Measurements from ENCODE around the gene IPO4.

The IPO4 gene

DNA sequence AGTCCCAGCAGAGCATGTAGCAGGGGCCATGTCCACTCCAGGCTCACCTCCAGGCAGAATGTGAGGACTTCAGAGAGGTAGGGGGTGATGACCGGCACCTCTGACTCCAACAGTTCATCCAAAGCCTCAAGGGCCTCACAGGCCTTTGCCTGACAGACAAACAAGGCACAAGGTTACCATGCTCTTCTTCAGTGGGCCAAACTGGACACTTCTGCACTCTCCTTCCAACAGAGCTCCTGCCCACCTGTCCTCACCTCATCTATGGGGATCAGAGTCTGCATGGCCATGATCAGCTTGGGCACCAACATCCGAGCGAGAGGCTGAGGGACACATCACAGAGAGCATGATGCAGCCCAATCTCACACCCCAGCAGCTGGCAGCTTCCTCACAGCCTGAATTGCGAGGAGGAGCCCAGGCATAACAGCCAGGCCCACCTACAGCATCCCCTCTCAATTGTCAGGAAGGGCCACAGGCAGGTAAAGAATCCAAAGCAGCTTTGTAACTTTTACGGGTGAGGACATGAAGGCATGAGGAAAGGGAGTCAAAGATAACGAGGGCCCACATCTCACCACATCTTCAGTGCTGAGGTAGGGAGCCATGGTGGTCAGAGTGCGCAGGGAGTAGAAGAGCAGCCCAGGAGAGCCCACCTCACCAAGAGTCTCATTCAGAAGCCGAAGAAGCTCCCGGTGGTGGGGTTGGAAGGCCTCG is 1.6 kb downstream of the IPO4 start:
- no peak overlapping the region for H3K27ac ChIP-seq
- TF ChIP-seq, protein P1, sequence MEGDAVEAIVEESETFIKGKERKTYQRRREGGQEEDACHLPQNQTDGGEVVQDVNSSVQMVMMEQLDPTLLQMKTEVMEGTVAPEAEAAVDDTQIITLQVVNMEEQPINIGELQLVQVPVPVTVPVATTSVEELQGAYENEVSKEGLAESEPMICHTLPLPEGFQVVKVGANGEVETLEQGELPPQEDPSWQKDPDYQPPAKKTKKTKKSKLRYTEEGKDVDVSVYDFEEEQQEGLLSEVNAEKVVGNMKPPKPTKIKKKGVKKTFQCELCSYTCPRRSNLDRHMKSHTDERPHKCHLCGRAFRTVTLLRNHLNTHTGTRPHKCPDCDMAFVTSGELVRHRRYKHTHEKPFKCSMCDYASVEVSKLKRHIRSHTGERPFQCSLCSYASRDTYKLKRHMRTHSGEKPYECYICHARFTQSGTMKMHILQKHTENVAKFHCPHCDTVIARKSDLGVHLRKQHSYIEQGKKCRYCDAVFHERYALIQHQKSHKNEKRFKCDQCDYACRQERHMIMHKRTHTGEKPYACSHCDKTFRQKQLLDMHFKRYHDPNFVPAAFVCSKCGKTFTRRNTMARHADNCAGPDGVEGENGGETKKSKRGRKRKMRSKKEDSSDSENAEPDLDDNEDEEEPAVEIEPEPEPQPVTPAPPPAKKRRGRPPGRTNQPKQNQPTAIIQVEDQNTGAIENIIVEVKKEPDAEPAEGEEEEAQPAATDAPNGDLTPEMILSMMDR (IDR thresholded peaks at IDR 0.05), result no peak
- no peak for TF ChIP-seq ZFX (IDR thresholded peaks at IDR 0.05; ENCODE audit: borderline replicate concordance)

DNA sequence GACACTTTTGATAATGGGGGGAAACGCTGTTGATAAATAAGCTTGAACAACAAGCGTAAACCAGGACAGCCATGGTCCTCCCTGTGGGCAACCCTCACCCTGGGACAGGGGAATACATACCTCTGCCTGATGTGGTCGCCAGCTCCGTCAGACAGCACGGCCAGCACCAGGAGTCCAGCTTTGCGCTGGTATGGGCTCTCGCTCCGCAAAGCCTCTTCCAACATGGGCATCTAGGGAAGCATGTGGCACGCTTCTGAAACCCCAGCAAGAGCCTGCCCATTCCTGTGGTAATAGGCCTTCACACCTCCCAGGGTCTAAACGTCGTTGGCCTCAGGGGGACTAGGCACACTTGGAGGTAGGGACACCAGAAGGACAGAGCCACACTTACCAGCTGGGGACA is 2.9 kb downstream of the IPO4 start:
- TF ChIP-seq, protein P1 (IDR thresholded peaks at IDR 0.05), result no peak
- no peak for TF ChIP-seq ZFX (IDR thresholded peaks at IDR 0.05; ENCODE audit: borderline replicate concordance)
- H3K27ac ChIP-seq, result no peak overlapping the region

DNA sequence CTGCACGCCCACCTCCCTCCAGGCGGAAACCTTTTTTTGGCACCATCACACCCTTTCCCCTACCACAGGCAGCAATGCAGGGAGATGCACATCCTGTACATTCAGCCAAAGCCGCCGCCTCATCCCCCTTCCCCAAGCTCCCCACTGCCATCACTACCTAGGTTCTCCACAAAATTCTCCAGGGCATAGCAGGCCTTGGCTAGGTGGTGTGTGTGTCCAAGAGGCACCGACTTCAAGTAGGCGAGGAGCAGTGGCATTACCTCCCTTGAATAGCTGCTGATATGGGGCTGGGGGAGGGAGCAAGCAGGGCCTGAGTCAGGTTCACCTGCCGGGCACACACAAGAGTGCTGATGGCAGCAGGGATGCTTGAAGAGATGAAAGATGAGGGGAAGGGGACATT is 3.6 kb downstream of the IPO4 start:
- H3K27ac ChIP-seq, result no peak overlapping the region
- TF ChIP-seq ZFX (IDR thresholded peaks at IDR 0.05; ENCODE audit: borderline replicate concordance), result no peak

DNA sequence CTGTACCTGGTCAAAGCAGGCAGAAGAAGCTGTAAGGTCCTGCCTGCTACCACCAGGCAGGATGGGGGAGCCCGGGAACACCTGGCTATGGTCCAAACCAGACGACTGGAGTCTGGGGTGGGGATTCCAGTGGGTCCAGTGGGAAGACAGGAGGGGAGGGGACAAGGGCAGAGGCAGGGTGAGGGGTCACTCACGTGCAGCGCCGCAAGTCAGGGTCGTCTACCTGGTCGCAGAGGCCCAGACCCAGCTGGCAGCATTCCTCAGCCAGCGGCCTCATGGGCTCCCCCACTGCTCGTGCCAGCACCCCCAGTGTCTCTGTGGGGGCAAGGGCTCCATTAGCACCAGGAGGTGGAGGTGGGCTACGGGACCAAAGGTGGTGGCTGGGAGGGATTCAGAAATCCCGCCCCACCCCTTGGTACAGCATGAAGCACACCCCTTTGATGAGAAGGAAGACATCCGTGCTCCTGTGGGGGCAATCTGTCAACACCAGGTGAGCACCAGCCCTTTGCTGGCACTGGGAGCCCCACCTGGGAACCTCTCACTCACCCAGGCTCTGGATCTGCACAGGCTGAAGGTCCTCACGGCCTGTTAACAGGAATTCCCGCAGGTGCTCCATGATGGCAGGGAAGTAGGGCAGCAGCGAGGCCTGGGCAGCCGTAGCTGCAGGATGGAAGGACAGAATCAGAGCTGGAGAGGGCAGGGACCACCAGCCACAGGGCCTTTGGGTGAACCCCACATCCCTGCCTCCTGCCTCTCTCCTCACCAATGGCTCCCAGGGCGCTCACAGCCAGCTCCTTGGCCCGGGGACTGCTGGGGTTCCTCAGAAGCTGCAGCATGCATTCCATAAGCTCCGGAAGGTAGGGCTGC is 4.3 kb downstream of the IPO4 start:
- H3K27ac ChIP-seq, result no peak overlapping the region
- TF ChIP-seq, protein P1 (IDR thresholded peaks at IDR 0.05), result no peak
- no peak for TF ChIP-seq ZFX (IDR thresholded peaks at IDR 0.05; ENCODE audit: borderline replicate concordance)

DNA sequence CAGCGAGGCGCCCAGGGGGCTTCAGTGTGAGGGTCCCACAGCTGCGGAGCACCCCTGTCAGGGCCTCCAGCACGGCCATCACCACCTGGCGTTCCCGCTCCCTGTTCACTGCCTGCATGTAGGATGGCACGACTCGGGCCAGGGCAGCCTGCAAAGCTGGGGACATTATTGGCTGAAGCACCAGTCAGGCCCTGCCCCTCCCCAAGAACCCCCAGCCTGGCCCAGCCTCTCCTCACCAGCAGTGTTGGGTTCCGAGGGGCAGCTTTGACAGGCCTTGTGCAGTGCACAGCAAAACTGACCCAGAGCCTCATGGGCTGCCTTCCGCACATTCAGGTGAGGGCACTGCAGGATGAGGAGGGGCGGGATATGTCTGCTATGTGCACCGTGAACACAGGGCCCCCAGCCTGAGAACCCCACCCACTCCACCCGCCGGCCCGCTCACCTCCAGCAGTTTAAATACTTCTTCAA is 5.6 kb downstream of the IPO4 start:
- H3K27ac ChIP-seq, result no peak overlapping the region
- TF ChIP-seq, protein P1 (IDR thresholded peaks at IDR 0.05), result no peak
- no peak for TF ChIP-seq ZFX (IDR thresholded peaks at IDR 0.05; ENCODE audit: borderline replicate concordance)

DNA sequence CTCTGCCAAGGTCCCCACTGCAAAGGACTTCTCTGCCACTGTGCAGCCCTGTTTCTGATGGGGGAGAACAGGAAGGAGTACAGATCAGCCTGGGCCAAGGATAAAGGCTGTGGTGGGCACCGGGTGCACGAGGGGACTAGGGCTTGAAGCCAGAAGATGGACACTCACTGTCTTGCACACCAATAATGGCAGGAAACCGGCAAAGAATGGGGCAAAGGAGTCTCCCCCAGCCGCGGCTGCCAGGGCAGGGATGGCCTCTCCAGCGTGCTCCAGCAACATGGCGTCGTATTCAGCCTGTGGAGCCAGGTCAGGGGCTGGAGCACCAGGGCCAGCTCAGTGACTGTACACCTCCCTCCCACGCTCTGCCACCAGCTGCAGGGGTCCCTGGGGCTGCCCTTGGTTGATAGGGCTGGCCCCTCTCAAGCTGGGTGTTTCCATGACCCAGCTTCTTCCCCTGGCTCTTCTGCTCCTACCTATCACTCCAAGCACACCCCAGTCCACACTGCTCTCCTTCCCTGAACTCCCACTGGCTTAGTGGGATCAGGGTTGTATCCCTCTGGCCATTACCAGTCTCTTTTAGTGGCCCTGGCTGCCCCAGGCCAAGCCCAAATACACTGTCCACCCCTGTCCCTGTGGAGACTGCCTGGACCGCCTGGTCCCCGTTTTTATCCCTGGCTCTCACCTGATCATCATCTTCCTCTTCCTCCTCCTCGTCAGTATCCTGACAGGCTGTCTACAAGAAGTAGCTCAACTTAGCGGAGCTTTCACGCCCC is 6.3 kb downstream of the IPO4 start:
- TF ChIP-seq ZFX (IDR thresholded peaks at IDR 0.05; ENCODE audit: borderline replicate concordance), result no peak
- TF ChIP-seq, protein P1 (IDR thresholded peaks at IDR 0.05), result no peak
- H3K27ac ChIP-seq, result no peak overlapping the region

DNA sequence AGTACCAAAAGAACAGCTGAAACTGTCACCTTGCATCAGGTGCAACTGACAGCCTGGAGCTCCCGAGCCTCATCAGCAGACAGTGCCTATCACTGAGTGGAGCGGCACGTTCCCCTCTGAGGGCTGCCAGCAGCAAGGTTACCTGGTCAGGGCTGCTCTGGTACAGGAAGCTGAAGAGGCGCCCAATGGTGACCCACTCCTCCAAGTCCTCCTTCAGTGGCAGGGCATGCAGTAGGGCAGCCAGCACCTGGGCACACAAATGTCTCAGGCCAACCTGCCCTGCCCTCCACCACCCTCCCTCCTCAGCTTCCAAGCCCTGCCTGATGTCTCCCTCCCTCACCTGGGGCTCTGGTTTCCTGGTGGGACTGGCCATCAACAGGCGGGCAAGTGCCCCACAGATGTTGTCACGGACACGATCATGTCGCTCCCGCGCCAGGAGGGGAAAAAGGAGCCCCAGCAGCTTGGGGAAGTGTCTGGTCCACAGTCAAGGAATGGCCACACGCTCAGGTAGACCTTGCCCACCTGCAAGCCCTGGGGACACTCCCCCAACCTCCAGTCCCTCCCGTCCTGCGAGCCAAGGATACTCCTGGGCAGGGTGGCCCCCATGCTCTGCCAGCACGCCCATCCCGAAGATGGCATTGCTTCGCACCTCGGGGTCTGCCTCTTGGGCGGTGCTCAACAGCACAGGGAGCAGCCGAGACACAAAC is 7.1 kb downstream of the IPO4 start:
- TF ChIP-seq, protein P1 (IDR thresholded peaks at IDR 0.05), result no peak
- no peak for TF ChIP-seq ZFX (IDR thresholded peaks at IDR 0.05; ENCODE audit: borderline replicate concordance)
- H3K27ac ChIP-seq, result no peak overlapping the region

All from 22Rv1 (cell line).